ENCODE measurements around the gene SLC16A6.
"Not testable (repeated sequence)": the region's sequence is repeated elsewhere in the genome, so short reads cannot be mapped to it uniquely, and the experiment has no call there.

The SLC16A6 gene

GRCh38 chr17:68247445-68248198 is 43.3 kb downstream of the SLC16A6 start, which contains the start of gene AMZ2:
AMZ2 (plus strand) TSS chr17:68248043; CDS start chr17:68250188, 2,145 bp downstream.
- peak; percentile 98 for DNase-seq (ENCODE audit: low spot score)

GRCh38 chr17:68246271-68247028 is 44.5 kb downstream of the SLC16A6 start:
- no peak for DNase-seq (ENCODE audit: low spot score)

- DNase-seq (ENCODE audit: low spot score): no peak
These were observed 51.1 kb downstream of the SLC16A6 start for GRCh38 chr17:68239632-68240366.

DNA sequence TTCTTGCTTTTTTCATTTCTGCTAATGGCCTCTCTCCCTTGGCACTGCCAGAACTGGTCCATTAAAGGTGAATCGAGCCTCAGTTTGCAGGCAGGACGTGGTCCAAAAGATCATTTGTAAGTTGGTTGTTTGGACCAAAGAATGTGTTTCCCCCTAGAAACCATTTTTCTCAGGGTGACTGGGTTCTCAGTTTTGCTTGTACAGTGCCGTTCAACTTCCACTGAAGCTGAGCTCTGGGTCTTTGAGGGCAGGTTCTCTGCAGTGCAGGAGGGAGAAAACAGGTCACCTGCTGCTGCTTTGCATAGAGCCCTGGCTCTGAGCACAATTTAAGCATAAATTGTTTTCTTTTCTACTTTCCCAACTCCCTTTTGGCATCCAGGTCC is 52.1 kb downstream of the SLC16A6 start:
- no peak for DNase-seq (ENCODE audit: low spot score)

GRCh38 chr17:68238164-68238870 is 52.6 kb downstream of the SLC16A6 start:
- no peak for DNase-seq (ENCODE audit: low spot score)

- DNase-seq (ENCODE audit: low spot score): not testable (repeated sequence)
These were observed 53.4 kb downstream of the SLC16A6 start for GRCh38 chr17:68237369-68238163.

- not testable (repeated sequence) for DNase-seq (ENCODE audit: low spot score)
These were observed 55.6 kb downstream of the SLC16A6 start for GRCh38 chr17:68235336-68235791.

GRCh38 chr17:68234726-68235335 is 56.1 kb downstream of the SLC16A6 start:
- DNase-seq (ENCODE audit: low spot score): peak; percentile 71

GRCh38 chr17:68232741-68233140 is 58.2 kb downstream of the SLC16A6 start:
- peak; percentile 65 for DNase-seq (ENCODE audit: low spot score)

DNA sequence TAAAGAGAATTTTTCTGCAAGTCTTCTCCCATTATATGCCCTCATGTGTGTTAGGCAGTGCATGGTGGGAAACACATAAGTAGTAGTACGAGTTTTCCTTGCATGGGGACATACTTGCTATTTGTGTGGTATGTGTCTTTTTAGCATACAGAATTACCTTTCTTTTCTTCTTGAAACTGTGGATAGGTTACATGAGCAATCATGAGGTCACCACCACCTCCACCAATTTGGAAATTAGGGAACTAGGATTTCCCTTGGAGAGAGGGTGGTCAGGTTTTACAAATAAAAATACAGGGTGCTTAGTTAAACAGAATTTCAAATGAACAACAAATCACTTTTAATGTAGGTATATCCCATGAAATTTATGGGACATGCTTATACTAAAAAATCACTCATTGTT is 59.4 kb downstream of the SLC16A6 start:
- no peak for DNase-seq (ENCODE audit: low spot score)

- DNase-seq (ENCODE audit: low spot score): not testable (repeated sequence)
These were observed 59.8 kb downstream of the SLC16A6 start for GRCh38 chr17:68231131-68231530.

DNA sequence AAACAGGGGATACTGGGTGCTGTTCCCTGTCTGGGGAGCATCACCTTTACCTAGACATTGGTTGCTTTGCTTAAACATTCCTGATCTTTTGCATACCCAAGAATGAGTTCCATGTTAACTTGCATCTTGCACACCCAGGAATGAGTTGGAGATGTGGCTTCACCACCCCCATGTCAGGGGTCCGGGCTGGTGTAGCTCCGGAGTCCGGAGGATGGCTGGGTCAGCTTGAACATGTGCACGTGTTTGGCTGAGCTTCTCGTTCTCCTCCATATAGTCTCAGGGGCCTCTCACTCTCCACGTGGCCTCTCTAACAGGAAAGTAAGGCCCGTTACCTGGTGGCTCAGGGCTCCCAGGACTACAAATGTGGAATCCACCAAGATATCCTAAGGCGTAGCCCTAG is 61.3 kb downstream of the SLC16A6 start:
- no peak for DNase-seq (ENCODE audit: low spot score)

GRCh38 chr17:68228817-68229570 is 61.9 kb downstream of the SLC16A6 start:
- no peak for DNase-seq (ENCODE audit: low spot score)

GRCh38 chr17:68228039-68228680 is 62.8 kb downstream of the SLC16A6 start:
- not testable (repeated sequence) for DNase-seq (ENCODE audit: low spot score)

DNA sequence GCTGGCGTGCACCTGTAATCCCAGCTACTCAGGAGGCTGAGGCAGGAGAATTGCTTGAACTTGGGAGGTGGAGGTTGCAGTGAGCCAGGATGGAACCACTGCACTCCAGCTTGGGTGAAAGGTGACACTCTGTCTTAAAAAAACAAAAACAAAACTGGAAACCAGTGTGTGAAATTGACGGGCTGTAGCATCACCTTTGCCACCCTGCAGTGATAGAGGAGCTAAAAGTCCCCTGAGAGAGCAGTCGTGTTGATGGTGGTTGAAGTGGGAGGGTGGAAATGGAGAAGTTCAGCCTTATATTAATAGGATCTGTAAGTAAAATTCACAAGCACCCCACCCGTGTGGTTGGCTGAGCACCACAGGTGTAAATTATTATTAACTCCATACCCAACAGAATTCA is 65.9 kb downstream of the SLC16A6 start:
- not testable (repeated sequence) for DNase-seq (ENCODE audit: low spot score)

DNA sequence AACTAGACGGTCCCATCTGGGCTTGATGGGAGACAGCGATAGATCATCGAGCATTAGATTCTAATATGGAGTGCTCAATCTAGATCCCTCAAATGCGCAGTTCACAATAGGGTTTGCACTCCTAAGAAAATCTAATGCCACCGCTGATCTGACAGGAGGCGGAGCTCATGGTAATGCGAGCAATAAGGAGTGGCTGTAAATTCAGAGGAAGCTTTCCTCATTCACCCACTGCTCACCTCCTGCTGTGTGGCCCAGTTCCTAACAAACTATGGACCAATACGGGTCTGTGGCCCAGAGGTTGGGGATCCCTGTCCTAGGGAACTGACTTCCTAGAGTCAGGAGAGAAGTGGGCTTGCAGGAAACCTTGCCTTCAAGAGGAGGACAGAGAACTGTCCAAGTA is 68.3 kb downstream of the SLC16A6 start:
- DNase-seq (ENCODE audit: low spot score): no peak

GRCh38 chr17:68221786-68222185 is 69.1 kb downstream of the SLC16A6 start:
- DNase-seq (ENCODE audit: low spot score): no peak

- not testable (repeated sequence) for DNase-seq (ENCODE audit: low spot score)
These were observed 70.1 kb downstream of the SLC16A6 start for GRCh38 chr17:68220786-68221185.

DNA sequence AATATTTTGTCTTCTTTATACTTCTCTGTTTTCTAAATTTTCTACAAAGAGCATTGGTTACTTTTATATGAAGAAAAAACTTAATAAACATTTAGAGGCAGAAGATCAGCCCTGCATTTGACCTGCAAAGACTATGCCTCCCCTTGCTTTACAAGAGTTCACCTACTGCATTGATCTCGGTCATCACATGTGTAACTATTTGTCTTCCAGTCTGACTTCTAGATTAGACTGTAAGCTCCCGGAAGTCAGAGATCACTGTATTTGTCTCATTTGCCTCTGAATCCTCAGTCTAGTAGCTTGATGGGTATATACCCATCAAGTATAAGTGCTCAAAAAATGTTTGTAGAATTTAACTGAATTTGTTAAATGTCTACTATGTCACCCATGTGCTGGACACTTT is 70.7 kb downstream of the SLC16A6 start:
- not testable (repeated sequence) for DNase-seq (ENCODE audit: low spot score)

Measured in AG20443 (cell line).